Progenitor cell of endocrine pancreas (in vitro differentiated cells): ENCODE data around the gene ISX. TPM values are rescaled to one million over a fixed set of nuclear protein-coding genes. Genes with fewer than 3 reads are reported as not detected.

Experiments
- DNase-seq: peaks from one replicate; pipeline ENCODE4 v3.0.0; 2021; ENCODE audit warnings: low spot score; ENCODE audit not compliant: unreplicated experiment
- H3K27ac Mint-ChIP-seq: 2 replicates; pipeline ENCODE4 v1.8.0; 2021; ENCODE audit warnings: mild to moderate bottlenecking, moderate library complexity, mixed read lengths
- H3K27me3 Mint-ChIP-seq: 2 replicates; pipeline ENCODE4 v1.8.0; 2021; ENCODE audit warnings: mixed read lengths
- H3K36me3 Mint-ChIP-seq: 2 replicates; pipeline ENCODE4 v1.8.0; 2022; ENCODE audit warnings: mixed read lengths; ENCODE audit not compliant: insufficient read depth
- H3K4me1 Mint-ChIP-seq: 2 replicates; pipeline ENCODE4 v1.8.0; 2021; ENCODE audit warnings: low read depth, mixed read lengths
- H3K4me3 Mint-ChIP-seq: 2 replicates; pipeline ENCODE4 v1.8.0; 2021; ENCODE audit warnings: low read depth, mild to moderate bottlenecking, moderate library complexity, mixed read lengths
- H3K9me3 Mint-ChIP-seq: 2 replicates; pipeline ENCODE4 v1.8.0; 2021; ENCODE audit warnings: low read depth, mixed read lengths
- total RNA-seq: library from RNA; stranded (reverse); gene quantifications from 2 replicates; pipeline ENCODE4 v1.2.1, GENCODE V29; 2021
- TF ChIP-seq, protein P1 (sequence below): fragments of 200-600 bp; sonication (generic); IDR thresholded peaks from one replicate; pipeline ENCODE4 v1.5.0; 2021; ENCODE audit warnings: antibody characterized with exemption, mild to moderate bottlenecking; ENCODE audit not compliant: unreplicated experiment

Gene ISX
- total RNA-seq, 1 donor from 2014 or later: 8.9 TPM

DNA sequence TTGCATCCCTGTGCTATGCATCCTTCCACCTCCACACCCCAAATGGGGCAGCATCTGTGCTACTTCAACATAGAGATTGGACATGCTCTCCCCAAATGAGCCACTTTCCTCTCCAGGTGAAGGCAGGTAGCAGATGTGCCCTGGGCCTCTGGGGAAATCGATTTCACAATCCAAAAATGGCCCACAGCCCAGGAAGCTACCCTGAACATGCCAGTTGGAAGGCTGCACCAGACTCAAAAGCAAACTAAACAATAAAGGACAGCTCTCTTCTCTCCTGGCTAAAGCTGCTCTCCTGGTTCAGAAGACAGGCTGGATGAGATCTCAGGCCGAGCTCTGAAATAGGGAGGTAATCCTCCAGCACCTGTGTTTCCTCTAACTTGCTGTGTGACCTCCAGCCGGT is 19.7 kb downstream of the ISX start:
- Mint-ChIP-seq H3K27ac (no peak overlapping the region), H3K36me3 (peaks cover 23% of the 10 kb centered on the region), H3K4me3 (no peak overlapping the region), H3K27me3 (no peaks in the 10 kb centered on the region), H3K9me3 (peaks cover 5% of the 10 kb centered on the region), H3K4me1 (no peaks in the 10 kb centered on the region)
- TF ChIP-seq, protein P1, sequence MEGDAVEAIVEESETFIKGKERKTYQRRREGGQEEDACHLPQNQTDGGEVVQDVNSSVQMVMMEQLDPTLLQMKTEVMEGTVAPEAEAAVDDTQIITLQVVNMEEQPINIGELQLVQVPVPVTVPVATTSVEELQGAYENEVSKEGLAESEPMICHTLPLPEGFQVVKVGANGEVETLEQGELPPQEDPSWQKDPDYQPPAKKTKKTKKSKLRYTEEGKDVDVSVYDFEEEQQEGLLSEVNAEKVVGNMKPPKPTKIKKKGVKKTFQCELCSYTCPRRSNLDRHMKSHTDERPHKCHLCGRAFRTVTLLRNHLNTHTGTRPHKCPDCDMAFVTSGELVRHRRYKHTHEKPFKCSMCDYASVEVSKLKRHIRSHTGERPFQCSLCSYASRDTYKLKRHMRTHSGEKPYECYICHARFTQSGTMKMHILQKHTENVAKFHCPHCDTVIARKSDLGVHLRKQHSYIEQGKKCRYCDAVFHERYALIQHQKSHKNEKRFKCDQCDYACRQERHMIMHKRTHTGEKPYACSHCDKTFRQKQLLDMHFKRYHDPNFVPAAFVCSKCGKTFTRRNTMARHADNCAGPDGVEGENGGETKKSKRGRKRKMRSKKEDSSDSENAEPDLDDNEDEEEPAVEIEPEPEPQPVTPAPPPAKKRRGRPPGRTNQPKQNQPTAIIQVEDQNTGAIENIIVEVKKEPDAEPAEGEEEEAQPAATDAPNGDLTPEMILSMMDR: no peak
- DNase-seq: no peak

DNA sequence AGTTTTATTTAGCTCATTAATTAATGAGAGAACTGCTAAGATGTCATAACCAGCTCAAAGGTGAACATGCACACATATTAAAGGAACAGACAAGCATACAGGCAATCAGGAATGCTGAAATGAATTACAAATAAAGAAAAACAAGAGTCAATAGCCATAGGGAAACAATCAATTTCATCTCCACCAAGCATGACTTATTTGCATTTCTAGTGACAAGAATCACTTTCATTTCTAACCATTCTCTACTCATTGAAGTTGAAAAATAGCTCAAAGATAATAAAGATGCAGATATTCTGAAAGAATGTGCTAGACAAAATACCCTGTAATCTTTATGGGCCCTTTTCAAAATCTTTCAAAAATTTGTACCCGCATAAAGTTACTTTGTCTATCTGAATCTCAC is 23.2 kb downstream of the ISX start:
- H3K9me3 Mint-ChIP-seq: peaks cover 7% of the 10 kb centered on the region
- TF ChIP-seq, protein P1: no peak
- H3K27me3 Mint-ChIP-seq: no peaks in the 10 kb centered on the region
- H3K27ac Mint-ChIP-seq: no peak overlapping the region
- peaks cover 21% of the 10 kb centered on the region for H3K36me3 Mint-ChIP-seq
- no peak overlapping the region for H3K4me3 Mint-ChIP-seq
- H3K4me1 Mint-ChIP-seq: no peaks in the 10 kb centered on the region
- no peak for DNase-seq

DNA sequence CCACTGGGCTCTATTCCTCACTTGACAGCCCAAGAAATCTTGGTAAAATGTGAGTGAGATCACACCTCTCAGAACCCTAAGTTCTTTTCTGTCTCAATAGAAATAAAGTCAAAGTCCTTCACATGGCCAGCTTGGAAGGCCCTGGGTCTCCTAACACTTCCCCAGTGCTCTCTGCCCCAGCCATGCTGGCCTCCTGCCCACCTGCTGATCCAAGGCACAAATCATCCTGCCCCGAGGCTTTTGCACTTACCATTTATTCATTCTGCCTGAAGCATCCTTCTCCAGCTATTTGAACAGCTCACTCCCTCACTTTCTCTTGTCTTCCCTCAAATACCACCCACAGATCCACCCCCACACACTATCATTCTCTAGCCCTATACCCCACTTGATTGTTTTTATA is 26.4 kb downstream of the ISX start:
- TF ChIP-seq, protein P1: no peak
- peaks cover 12% of the 10 kb centered on the region for H3K9me3 Mint-ChIP-seq
- H3K27me3 Mint-ChIP-seq: no peaks in the 10 kb centered on the region
- H3K4me3 Mint-ChIP-seq: no peak overlapping the region
- H3K36me3 Mint-ChIP-seq: peaks cover 14% of the 10 kb centered on the region
- no peak for DNase-seq
- no peak overlapping the region for H3K27ac Mint-ChIP-seq
- no peaks in the 10 kb centered on the region for H3K4me1 Mint-ChIP-seq

DNA sequence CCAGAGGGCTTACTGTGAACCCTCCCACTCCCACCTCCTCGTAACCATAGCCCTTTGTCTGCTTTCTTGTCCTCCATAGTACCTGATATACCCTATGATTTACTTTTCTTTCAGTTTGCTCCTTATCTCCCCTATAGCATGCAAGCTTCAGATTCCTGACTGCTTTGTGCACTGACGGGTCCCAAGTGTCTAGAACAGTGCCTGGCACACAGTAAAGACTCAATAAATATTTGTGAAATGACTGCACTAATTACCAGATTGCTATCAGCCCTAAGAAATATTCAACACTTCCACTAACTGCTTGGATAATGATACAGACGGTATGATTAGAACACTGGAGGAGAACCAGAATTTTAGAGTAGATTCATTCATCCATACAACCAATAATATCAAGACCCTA is 33.0 kb downstream of the ISX start:
- H3K27me3 Mint-ChIP-seq: no peaks in the 10 kb centered on the region
- no peak for DNase-seq
- TF ChIP-seq, protein P1: no peak
- H3K36me3 Mint-ChIP-seq: no peaks in the 10 kb centered on the region
- H3K27ac Mint-ChIP-seq: no peak overlapping the region
- H3K4me1 Mint-ChIP-seq: peaks cover 2% of the 10 kb centered on the region
- peaks cover 5% of the 10 kb centered on the region for H3K9me3 Mint-ChIP-seq
- no peak overlapping the region for H3K4me3 Mint-ChIP-seq

DNA sequence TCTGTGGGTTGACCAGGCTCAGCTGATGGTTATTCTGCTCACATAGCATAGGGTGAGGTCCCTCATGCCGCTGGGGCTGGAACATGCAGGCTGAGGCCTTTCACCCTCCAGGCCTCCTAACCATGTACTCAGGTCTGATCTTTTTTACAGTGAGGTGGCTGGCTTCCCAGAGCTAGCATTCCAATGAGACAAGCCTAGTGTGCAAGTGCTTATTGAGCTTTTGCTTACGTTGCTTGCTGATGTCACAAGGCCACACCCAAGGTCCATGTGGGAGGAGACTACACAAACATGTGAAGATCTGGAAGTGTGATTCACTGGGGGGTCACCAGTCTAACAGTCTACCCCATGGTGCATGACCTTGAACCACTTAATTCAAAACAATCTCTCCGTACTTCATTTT is 33.9 kb downstream of the ISX start:
- H3K27me3 Mint-ChIP-seq: no peaks in the 10 kb centered on the region
- H3K4me1 Mint-ChIP-seq: peaks cover 2% of the 10 kb centered on the region
- H3K4me3 Mint-ChIP-seq: no peak overlapping the region
- TF ChIP-seq, protein P1: no peak
- H3K36me3 Mint-ChIP-seq: no peaks in the 10 kb centered on the region
- DNase-seq: no peak
- H3K9me3 Mint-ChIP-seq: peaks cover 5% of the 10 kb centered on the region
- no peak overlapping the region for H3K27ac Mint-ChIP-seq
